Lower leg skin (tissue), 3 donors: ENCODE results near the gene USP13.

Experiments
- POLR2A ChIP-seq, 2 donors: fragments of 450-650 bp; IDR thresholded peaks; one replicate each; pipeline ENCODE4 v1.6.1; 2016 to 2017; ENCODE audit warnings: antibody characterized with exemption in 2 of 2, mild to moderate bottlenecking in 1 of 2, moderate library complexity in 1 of 2
- TF ChIP-seq, protein P1 (sequence below), 3 donors: fragments of 450-650 bp; IDR thresholded peaks; one replicate each; pipeline ENCODE4 v1.5.1; 2016; ENCODE audit warnings: antibody characterized with exemption in 3 of 3, mild to moderate bottlenecking in 3 of 3, moderate library complexity in 2 of 3

DNA sequence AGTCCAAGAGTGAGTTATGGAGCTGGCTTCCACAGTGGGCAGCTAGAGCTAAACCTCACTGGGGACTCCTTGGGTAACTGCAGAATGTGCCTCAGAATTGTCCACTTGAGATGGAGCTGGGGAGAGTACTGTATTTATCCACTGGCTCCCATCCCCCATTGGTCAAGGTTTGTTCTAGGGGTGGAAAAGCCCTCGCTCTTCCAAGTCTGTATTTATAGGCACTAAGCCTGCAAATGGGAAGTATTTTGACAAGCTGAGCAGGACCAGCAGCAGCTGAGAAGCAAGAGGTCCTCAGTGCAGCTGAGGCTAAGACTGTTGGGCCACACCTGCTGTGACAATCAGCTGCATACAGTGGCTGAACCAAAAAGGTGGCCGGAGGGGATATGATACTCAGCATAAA is 5.8 kb downstream of the USP13 start:
- TF ChIP-seq, protein P1, sequence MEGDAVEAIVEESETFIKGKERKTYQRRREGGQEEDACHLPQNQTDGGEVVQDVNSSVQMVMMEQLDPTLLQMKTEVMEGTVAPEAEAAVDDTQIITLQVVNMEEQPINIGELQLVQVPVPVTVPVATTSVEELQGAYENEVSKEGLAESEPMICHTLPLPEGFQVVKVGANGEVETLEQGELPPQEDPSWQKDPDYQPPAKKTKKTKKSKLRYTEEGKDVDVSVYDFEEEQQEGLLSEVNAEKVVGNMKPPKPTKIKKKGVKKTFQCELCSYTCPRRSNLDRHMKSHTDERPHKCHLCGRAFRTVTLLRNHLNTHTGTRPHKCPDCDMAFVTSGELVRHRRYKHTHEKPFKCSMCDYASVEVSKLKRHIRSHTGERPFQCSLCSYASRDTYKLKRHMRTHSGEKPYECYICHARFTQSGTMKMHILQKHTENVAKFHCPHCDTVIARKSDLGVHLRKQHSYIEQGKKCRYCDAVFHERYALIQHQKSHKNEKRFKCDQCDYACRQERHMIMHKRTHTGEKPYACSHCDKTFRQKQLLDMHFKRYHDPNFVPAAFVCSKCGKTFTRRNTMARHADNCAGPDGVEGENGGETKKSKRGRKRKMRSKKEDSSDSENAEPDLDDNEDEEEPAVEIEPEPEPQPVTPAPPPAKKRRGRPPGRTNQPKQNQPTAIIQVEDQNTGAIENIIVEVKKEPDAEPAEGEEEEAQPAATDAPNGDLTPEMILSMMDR (IDR thresholded peaks at IDR 0.05): no peak
- TF ChIP-seq POLR2A (IDR thresholded peaks at IDR 0.05): no peak
